Mononuclear cell (primary cell): ENCODE data around the gene RBFOX2. TPM values are rescaled to one million over a fixed set of nuclear protein-coding genes. Genes with fewer than 3 reads are reported as not detected.
"Not testable (repeated sequence)": the region's sequence is repeated elsewhere in the genome, so short reads cannot be mapped to it uniquely, and the experiment has no call there.

Experiments
- H3K27me3 ChIP-seq: 2 replicates; pipeline ENCODE4 v1.6.0; 2011; ENCODE audit warnings: low read length, control low read depth; ENCODE audit not compliant: insufficient read depth
- H3K4me1 ChIP-seq: 2 replicates; pipeline ENCODE4 v1.5.1; 2011; ENCODE audit warnings: mild to moderate bottlenecking, low read length, control low read depth; ENCODE audit not compliant: insufficient read depth
- H3K4me3 ChIP-seq: 2 replicates; pipeline ENCODE4 v1.5.1; 2011; ENCODE audit warnings: mild to moderate bottlenecking, low read length, moderate library complexity
- H3K9me3 ChIP-seq: 2 replicates; pipeline ENCODE4 v1.5.1; 2011; ENCODE audit warnings: low read depth, mild to moderate bottlenecking, control low read depth, low read length
- total RNA-seq: library from RNA; depleted of rRNA; stranded (reverse); fragments of >200 nt; gene quantifications from one replicate; pipeline ENCODE4 v1.2.3, GENCODE V29; 2012

Gene RBFOX2
- total RNA-seq, 1 donor, result 0.42 TPM

GRCh38 chr22:35752863-35753189, 275.8 kb downstream of the RBFOX2 start:
- peaks cover 7% of the 10 kb centered on the region for H3K27me3 ChIP-seq

GRCh38 chr22:35752006-35752862, 276.4 kb downstream of the RBFOX2 start:
- H3K27me3 ChIP-seq, result peaks cover 8% of the 10 kb centered on the region
- H3K9me3 ChIP-seq, result no peaks in the 10 kb centered on the region
- H3K4me1 ChIP-seq, result peaks cover 5% of the 10 kb centered on the region
- no peak overlapping the region for H3K4me3 ChIP-seq

More at GRCh38 chr22:35752863-35753189, 275.8 kb downstream of the RBFOX2 start:
- H3K4me3 ChIP-seq, result no peak overlapping the region
- H3K4me1 ChIP-seq, result peaks cover 5% of the 10 kb centered on the region
- no peaks in the 10 kb centered on the region for H3K9me3 ChIP-seq

- Histone ChIP-seq H3K4me3 (no peak overlapping the region), H3K4me1 (peaks cover 5% of the 10 kb centered on the region), H3K9me3 (no peaks in the 10 kb centered on the region), H3K27me3 (peaks cover 8% of the 10 kb centered on the region)
Measured at GRCh38 chr22:35749808-35750207, 278.8 kb downstream of the RBFOX2 start.

GRCh38 chr22:35746946-35747703, 281.5 kb downstream of the RBFOX2 start:
- H3K4me3 ChIP-seq, result no peak overlapping the region
- H3K9me3 ChIP-seq, result no peaks in the 10 kb centered on the region
- H3K4me1 ChIP-seq, result peaks cover under 1% of the 10 kb centered on the region
- peaks cover 8% of the 10 kb centered on the region for H3K27me3 ChIP-seq

GRCh38 chr22:35746248-35746647, 282.4 kb downstream of the RBFOX2 start:
- H3K4me1 ChIP-seq, result no peaks in the 10 kb centered on the region
- H3K27me3 ChIP-seq, result peaks cover 8% of the 10 kb centered on the region
- H3K4me3 ChIP-seq, result no peak overlapping the region
- H3K9me3 ChIP-seq, result no peaks in the 10 kb centered on the region

GRCh38 chr22:35743326-35743860, 285.2 kb downstream of the RBFOX2 start:
- Histone ChIP-seq H3K4me1 (no peaks in the 10 kb centered on the region), H3K4me3 (no peak overlapping the region), H3K27me3 (peaks cover 5% of the 10 kb centered on the region), H3K9me3 (no peaks in the 10 kb centered on the region)

GRCh38 chr22:35742342-35743100, 286.1 kb downstream of the RBFOX2 start:
- Histone ChIP-seq H3K27me3 (no peaks in the 10 kb centered on the region), H3K4me1 (no peaks in the 10 kb centered on the region), H3K4me3 (no peak overlapping the region), H3K9me3 (no peaks in the 10 kb centered on the region)

GRCh38 chr22:35740616-35741015, 288.0 kb downstream of the RBFOX2 start:
- no peaks in the 10 kb centered on the region for H3K27me3 ChIP-seq
- no peaks in the 10 kb centered on the region for H3K4me1 ChIP-seq
- H3K9me3 ChIP-seq, result no peaks in the 10 kb centered on the region
- no peak overlapping the region for H3K4me3 ChIP-seq

GRCh38 chr22:35739931-35740380, 288.7 kb downstream of the RBFOX2 start:
- H3K4me1 ChIP-seq, result no peaks in the 10 kb centered on the region
- no peak overlapping the region for H3K4me3 ChIP-seq
- no peaks in the 10 kb centered on the region for H3K27me3 ChIP-seq
- no peaks in the 10 kb centered on the region for H3K9me3 ChIP-seq

- Histone ChIP-seq H3K4me3 (no peak overlapping the region), H3K4me1 (no peaks in the 10 kb centered on the region), H3K9me3 (no peaks in the 10 kb centered on the region), H3K27me3 (no peaks in the 10 kb centered on the region)
Measured at GRCh38 chr22:35739076-35739930, 289.3 kb downstream of the RBFOX2 start.

- H3K9me3 ChIP-seq, H3K4me1 ChIP-seq, H3K27me3 ChIP-seq: not testable (repeated sequence)
Measured at GRCh38 chr22:35737886-35738285, 290.7 kb downstream of the RBFOX2 start.

GRCh38 chr22:35736701-35737100, 291.9 kb downstream of the RBFOX2 start:
- no peaks in the 10 kb centered on the region for H3K27me3 ChIP-seq

More at GRCh38 chr22:35737886-35738285, 290.7 kb downstream of the RBFOX2 start:
- H3K4me3 ChIP-seq, result not testable (repeated sequence)

GRCh38 chr22:35736166-35736565, 292.5 kb downstream of the RBFOX2 start:
- no peaks in the 10 kb centered on the region for H3K9me3 ChIP-seq

More at GRCh38 chr22:35736701-35737100, 291.9 kb downstream of the RBFOX2 start:
- Histone ChIP-seq H3K9me3 (no peaks in the 10 kb centered on the region), H3K4me3 (no peak overlapping the region), H3K4me1 (no peaks in the 10 kb centered on the region)

GRCh38 chr22:35735542-35735941, 293.1 kb downstream of the RBFOX2 start:
- no peaks in the 10 kb centered on the region for H3K9me3 ChIP-seq
- H3K27me3 ChIP-seq, result no peaks in the 10 kb centered on the region
- H3K4me3 ChIP-seq, result no peak overlapping the region
- no peaks in the 10 kb centered on the region for H3K4me1 ChIP-seq

More at GRCh38 chr22:35736166-35736565, 292.5 kb downstream of the RBFOX2 start:
- H3K4me1 ChIP-seq, result no peaks in the 10 kb centered on the region
- H3K27me3 ChIP-seq, result no peaks in the 10 kb centered on the region
- no peak overlapping the region for H3K4me3 ChIP-seq
